ENCODE results near the gene CRYBA2. TPM values are rescaled to one million over a fixed set of nuclear protein-coding genes. Genes with fewer than 3 reads are reported as not detected.

Gene CRYBA2
- total RNA-seq, 1 experiment from 2014 or later, result 13.5 TPM

GRCh38 chr2:219019436-219019835, 26.2 kb upstream of the CRYBA2 start:
- TF ChIP-seq EZH2 (IDR thresholded peaks at IDR 0.05; ENCODE audit: low read length, unreplicated experiment) (no peak), EZH2phosphoT487 (IDR thresholded peaks at IDR 0.05; ENCODE audit: borderline replicate concordance, low read length) (no peak)
- TF ChIP-seq, protein P1, sequence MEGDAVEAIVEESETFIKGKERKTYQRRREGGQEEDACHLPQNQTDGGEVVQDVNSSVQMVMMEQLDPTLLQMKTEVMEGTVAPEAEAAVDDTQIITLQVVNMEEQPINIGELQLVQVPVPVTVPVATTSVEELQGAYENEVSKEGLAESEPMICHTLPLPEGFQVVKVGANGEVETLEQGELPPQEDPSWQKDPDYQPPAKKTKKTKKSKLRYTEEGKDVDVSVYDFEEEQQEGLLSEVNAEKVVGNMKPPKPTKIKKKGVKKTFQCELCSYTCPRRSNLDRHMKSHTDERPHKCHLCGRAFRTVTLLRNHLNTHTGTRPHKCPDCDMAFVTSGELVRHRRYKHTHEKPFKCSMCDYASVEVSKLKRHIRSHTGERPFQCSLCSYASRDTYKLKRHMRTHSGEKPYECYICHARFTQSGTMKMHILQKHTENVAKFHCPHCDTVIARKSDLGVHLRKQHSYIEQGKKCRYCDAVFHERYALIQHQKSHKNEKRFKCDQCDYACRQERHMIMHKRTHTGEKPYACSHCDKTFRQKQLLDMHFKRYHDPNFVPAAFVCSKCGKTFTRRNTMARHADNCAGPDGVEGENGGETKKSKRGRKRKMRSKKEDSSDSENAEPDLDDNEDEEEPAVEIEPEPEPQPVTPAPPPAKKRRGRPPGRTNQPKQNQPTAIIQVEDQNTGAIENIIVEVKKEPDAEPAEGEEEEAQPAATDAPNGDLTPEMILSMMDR (conservative IDR thresholded peaks at IDR 0.05; ENCODE audit: low read depth, low read length), result no peak
- Histone ChIP-seq H3K4me3 (ENCODE audit: low read length) (no peak overlapping the region), H3K4me1 (ENCODE audit: insufficient read depth, low read length) (no peaks in the 10 kb centered on the region), H2AFZ (ENCODE audit: low read length) (no peak overlapping the region), H3K4me2 (ENCODE audit: low read length) (no peak overlapping the region), H3K9me2 (replicated peaks; ENCODE audit: low read length) (no peaks in the 10 kb centered on the region), H4K20me1 (ENCODE audit: low read length) (no peaks in the 10 kb centered on the region), H3K79me2 (ENCODE audit: low read length) (no peaks in the 10 kb centered on the region), H3F3A (ENCODE audit: low read length, unreplicated experiment) (no peaks in the 10 kb centered on the region), H3K9ac (ENCODE audit: low read length) (no peak overlapping the region), H3K36me3 (ENCODE audit: low read depth, low read length) (no peaks in the 10 kb centered on the region), H3K9me3 (ENCODE audit: low read length) (no peaks in the 10 kb centered on the region), H3K27me3 (ENCODE audit: low read length) (no peaks in the 10 kb centered on the region), H3K27ac (ENCODE audit: low read length) (no peak overlapping the region)
- intact Hi-C loops (cut with micrococcal nuclease), result no loop called here
- ATAC-seq (no peak), DNase-seq (no peak)
- no TSS peak for BruUV-seq (replicated peaks)
- ChIA-PET POLR2A (ENCODE audit: unreplicated experiment) (no interaction called here), CTCF (interaction anchor here (0.5 to 0.7 kb wide), 2 partner anchors 9 to 40 kb away, joined by 4 read pairs; no protein-coding TSS in a partner anchor)

DNA sequence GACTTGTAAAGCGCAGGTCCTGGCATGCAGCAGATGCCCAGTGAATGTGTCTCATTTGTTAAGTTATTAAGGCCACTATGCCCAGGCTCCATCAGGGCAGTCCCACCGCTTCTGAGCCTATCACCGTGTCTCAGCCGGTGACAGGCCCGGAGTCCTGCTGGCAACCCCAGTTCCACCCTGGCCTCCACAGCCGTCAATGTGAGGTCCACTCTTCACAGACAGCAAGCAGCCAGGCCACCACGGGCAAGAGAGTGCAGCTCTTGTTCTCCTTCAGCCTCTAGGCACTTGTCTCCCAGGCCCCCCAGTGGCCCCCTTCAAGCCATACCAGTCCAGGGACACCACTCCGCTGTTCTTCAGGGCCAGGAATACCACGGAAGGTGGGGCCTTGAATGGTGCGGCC, 25.5 kb upstream of the CRYBA2 start:
- no peak overlapping the region for H3K4me2 ChIP-seq (ENCODE audit: low read length)
- ATAC-seq, result no peak
- POLR2A ChIA-PET (ENCODE audit: unreplicated experiment), result no interaction called here
- no peak for TF ChIP-seq EZH2 (IDR thresholded peaks at IDR 0.05; ENCODE audit: low read length, unreplicated experiment)
- TF ChIP-seq, protein P1 (conservative IDR thresholded peaks at IDR 0.05; ENCODE audit: low read depth, low read length), result no peak
- no peak for TF ChIP-seq EZH2phosphoT487 (IDR thresholded peaks at IDR 0.05; ENCODE audit: borderline replicate concordance, low read length)
- H3K4me1 ChIP-seq (ENCODE audit: insufficient read depth, low read length), result no peaks in the 10 kb centered on the region
- H3K79me2 ChIP-seq (ENCODE audit: low read length), result no peaks in the 10 kb centered on the region
- no peak for DNase-seq
- CTCF ChIA-PET, result no interaction called here
- no peaks in the 10 kb centered on the region for H3K36me3 ChIP-seq (ENCODE audit: low read depth, low read length)
- H4K20me1 ChIP-seq (ENCODE audit: low read length), result no peaks in the 10 kb centered on the region
- BruUV-seq (replicated peaks), result no TSS peak
- H3K9ac ChIP-seq (ENCODE audit: low read length), result no peak overlapping the region
- no peak overlapping the region for H2AFZ ChIP-seq (ENCODE audit: low read length)
- no peaks in the 10 kb centered on the region for H3K9me3 ChIP-seq (ENCODE audit: low read length)
- H3K27me3 ChIP-seq (ENCODE audit: low read length), result no peaks in the 10 kb centered on the region
- no peak overlapping the region for H3K27ac ChIP-seq (ENCODE audit: low read length)
- intact Hi-C loops (cut with micrococcal nuclease), result no loop called here
- H3F3A ChIP-seq (ENCODE audit: low read length, unreplicated experiment), result no peaks in the 10 kb centered on the region
- H3K9me2 ChIP-seq (replicated peaks; ENCODE audit: low read length), result no peaks in the 10 kb centered on the region
- no peak overlapping the region for H3K4me3 ChIP-seq (ENCODE audit: low read length)

- Histone ChIP-seq H3K4me1 (ENCODE audit: insufficient read depth, low read length) (no peaks in the 10 kb centered on the region), H3K9me2 (replicated peaks; ENCODE audit: low read length) (no peaks in the 10 kb centered on the region), H3K36me3 (ENCODE audit: low read depth, low read length) (no peaks in the 10 kb centered on the region), H4K20me1 (ENCODE audit: low read length) (no peaks in the 10 kb centered on the region), H3K27ac (ENCODE audit: low read length) (no peak overlapping the region), H2AFZ (ENCODE audit: low read length) (no peak overlapping the region), H3K4me2 (ENCODE audit: low read length) (no peak overlapping the region), H3K79me2 (ENCODE audit: low read length) (no peaks in the 10 kb centered on the region), H3F3A (ENCODE audit: low read length, unreplicated experiment) (no peaks in the 10 kb centered on the region), H3K9me3 (ENCODE audit: low read length) (no peaks in the 10 kb centered on the region), H3K27me3 (ENCODE audit: low read length) (no peaks in the 10 kb centered on the region), H3K9ac (ENCODE audit: low read length) (no peak overlapping the region), H3K4me3 (ENCODE audit: low read length) (no peak overlapping the region)
- ChIA-PET CTCF (interaction anchor here (1.0 kb wide), 1 partner anchor 10 kb away, joined by 3 read pairs; no protein-coding TSS in a partner anchor), POLR2A (ENCODE audit: unreplicated experiment) (no interaction called here)
- ATAC-seq (no peak), DNase-seq (no peak)
- TF ChIP-seq EZH2phosphoT487 (IDR thresholded peaks at IDR 0.05; ENCODE audit: borderline replicate concordance, low read length), result no peak
- TF ChIP-seq, protein P1 (conservative IDR thresholded peaks at IDR 0.05; ENCODE audit: low read depth, low read length), result no peak
- TF ChIP-seq EZH2 (IDR thresholded peaks at IDR 0.05; ENCODE audit: low read length, unreplicated experiment), result no peak
- BruUV-seq (replicated peaks), result no TSS peak
- intact Hi-C loops (cut with micrococcal nuclease), result no loop called here
Observed at GRCh38 chr2:219018286-219018685, 25.1 kb upstream of the CRYBA2 start.

Measured in PC-3 (cell line).